Neural cell (in vitro differentiated cells): Measurements from ENCODE around the gene CAMK2B. TPM values are rescaled to one million over a fixed set of nuclear protein-coding genes. Genes with fewer than 3 reads are reported as not detected.
A peak's percentile ranks its signal among the peaks of the same experiment; 100 is the strongest.

Experiments
- H2AFZ ChIP-seq: fragments of 200-600, 300-800 bp; sonication (generic), shearing (Covaris generic); 2 replicates; pipeline ENCODE4 v1.6.0; 2014; ENCODE audit warnings: low read depth, mild to moderate bottlenecking, antibody characterized with exemption, low read length, moderate library complexity
- H3F3A ChIP-seq: fragments of 200-600 bp; shearing (Covaris generic); 2 replicates; pipeline ENCODE4 v1.6.1; 2016; ENCODE audit warnings: mild to moderate bottlenecking, moderate library complexity, mixed read lengths, antibody characterized with exemption, low read length; ENCODE audit not compliant: insufficient read depth, poor library complexity, severe bottlenecking
- H3K27ac ChIP-seq: fragments of 200-600, 300-800 bp; sonication (generic), shearing (Covaris generic); 2 replicates; pipeline ENCODE4 v1.5.1; 2014; ENCODE audit warnings: mild to moderate bottlenecking, low read length, moderate library complexity
- H3K27me3 ChIP-seq: fragments of 300-800, 200-600 bp; sonication (generic), shearing (Covaris generic); 2 replicates; pipeline ENCODE4 v1.6.0; 2014; ENCODE audit warnings: mild to moderate bottlenecking, low read depth, low read length, moderate library complexity; ENCODE audit not compliant: insufficient read depth
- H3K36me3 ChIP-seq: fragments of 300-800, 200-600 bp; sonication (generic), shearing (Covaris generic); 2 replicates; pipeline ENCODE4 v1.5.1; 2014; ENCODE audit warnings: mild to moderate bottlenecking, antibody characterized with exemption, low read length, moderate library complexity; ENCODE audit not compliant: insufficient read depth
- H3K4me2 ChIP-seq: fragments of 300-800, 200-600 bp; sonication (generic), shearing (Covaris generic); 2 replicates; pipeline ENCODE4 v1.6.0; 2014; ENCODE audit warnings: mild to moderate bottlenecking, low read length
- H3K4me3 ChIP-seq: fragments of 300-800, 200-600 bp; sonication (generic), shearing (Covaris generic); 2 replicates; pipeline ENCODE4 v1.5.1; 2014; ENCODE audit warnings: mild to moderate bottlenecking, low read length, moderate library complexity
- H3K79me2 ChIP-seq: fragments of 200-600 bp; shearing (Covaris generic); replicated peaks from 2 replicates; pipeline ENCODE4 v1.6.0; 2014; ENCODE audit warnings: mild to moderate bottlenecking, low read length, moderate library complexity; ENCODE audit not compliant: insufficient read depth
- H3K9ac ChIP-seq: fragments of 300-800, 200-600 bp; sonication (generic), shearing (Covaris generic); 2 replicates; pipeline ENCODE4 v1.6.1; 2016; ENCODE audit warnings: mild to moderate bottlenecking, low read length, mixed read lengths
- H3K9me2 ChIP-seq: fragments of 200-600 bp; shearing (Covaris generic); 2 replicates; pipeline ENCODE4 v1.6.1; 2016; ENCODE audit warnings: mild to moderate bottlenecking, low read length, mixed read lengths; ENCODE audit not compliant: insufficient read depth
- H3K9me3 ChIP-seq: fragments of 200-600, 300-800 bp; sonication (generic), shearing (Covaris generic); 2 replicates; pipeline ENCODE4 v1.6.1; 2016; ENCODE audit warnings: mild to moderate bottlenecking, mixed run types, low read length, moderate library complexity, mixed read lengths
- H4K20me1 ChIP-seq: fragments of 200-600 bp; shearing (Covaris generic); 2 replicates; pipeline ENCODE4 v1.6.1; 2016; ENCODE audit warnings: mild to moderate bottlenecking, mixed run types; ENCODE audit not compliant: insufficient read depth
- EP300 ChIP-seq: fragments of 450-650 bp; conservative IDR thresholded peaks from 2 replicates; pipeline ENCODE4 v1.6.1; 2014; ENCODE audit warnings: antibody characterized with exemption, mild to moderate bottlenecking, moderate library complexity; ENCODE audit not compliant: poor library complexity, severe bottlenecking
- EZH2 ChIP-seq: fragments of 200-600, 300-800 bp; shearing (Covaris generic), sonication (generic); IDR thresholded peaks from 2 replicates; pipeline ENCODE4 v1.6.1; 2014; ENCODE audit warnings: antibody characterized with exemption, low read length, borderline replicate concordance, mild to moderate bottlenecking; ENCODE audit not compliant: insufficient read depth, poor library complexity, severe bottlenecking
- MXI1 ChIP-seq: fragments of 450-650 bp; conservative IDR thresholded peaks from 2 replicates; pipeline ENCODE4 v1.6.1; 2014; ENCODE audit warnings: antibody characterized with exemption, mild to moderate bottlenecking; ENCODE audit not compliant: poor library complexity, severe bottlenecking
- POLR2AphosphoS5 ChIP-seq: IDR thresholded peaks from 2 replicates; pipeline ENCODE4 v1.6.1; 2012
- RAD21 ChIP-seq: fragments of 450-650 bp; conservative IDR thresholded peaks from 2 replicates; pipeline ENCODE4 v1.6.1; 2014; ENCODE audit warnings: antibody characterized with exemption, mild to moderate bottlenecking, moderate library complexity
- REST ChIP-seq: IDR thresholded peaks from 2 replicates; pipeline ENCODE4 v1.6.1; 2012; ENCODE audit warnings: borderline replicate concordance
- SMC3 ChIP-seq: fragments of 450-650 bp; conservative IDR thresholded peaks from 2 replicates; pipeline ENCODE4 v1.6.1; 2014; ENCODE audit warnings: antibody characterized with exemption, mild to moderate bottlenecking, moderate library complexity; ENCODE audit not compliant: poor library complexity
- TAF1 ChIP-seq: IDR thresholded peaks from 2 replicates; pipeline ENCODE4 v1.6.1; 2012; ENCODE audit warnings: low read depth
- polyA plus RNA-seq: library from polyadenylated mRNA; depleted of rRNA; stranded (reverse); fragments of >200 nt; gene quantifications from 2 replicates; pipeline ENCODE4 v1.2.3, GENCODE V29; 2014
- TF ChIP-seq, protein P1 (sequence below): fragments of 450-650 bp; IDR thresholded peaks from 2 replicates; pipeline ENCODE4 v1.5.1; 2014; ENCODE audit warnings: antibody characterized with exemption, mild to moderate bottlenecking, moderate library complexity; ENCODE audit not compliant: poor library complexity, severe bottlenecking

Gene CAMK2B
- polyA plus RNA-seq, 1 donor from 2014 or later = 67.3 TPM

DNA sequence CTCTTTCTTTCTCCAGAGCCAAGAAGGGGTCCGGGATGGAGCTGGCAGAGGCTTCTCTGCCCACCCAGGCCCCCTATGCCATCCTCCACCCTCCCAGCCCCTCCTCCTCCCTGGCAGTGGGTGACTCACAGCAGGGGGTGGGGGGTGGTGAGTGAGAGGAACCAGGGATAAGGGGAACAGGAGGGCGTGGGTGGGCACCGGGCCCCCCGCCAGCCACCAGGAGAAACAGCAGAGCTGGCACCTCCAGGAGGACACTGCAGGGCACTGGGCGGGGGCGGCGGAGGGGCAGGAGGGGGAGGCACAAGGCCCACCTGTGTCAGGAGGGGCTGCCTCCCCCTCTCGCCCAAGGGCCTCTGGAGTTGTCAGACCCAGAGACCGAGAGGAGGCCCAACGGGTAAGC lies 56.0 kb downstream of the CAMK2B start:
- Histone ChIP-seq H3K4me3 (no peak overlapping the region), H3K27me3 (no peaks in the 10 kb centered on the region), H3K9ac (no peak overlapping the region), H4K20me1 (no peaks in the 10 kb centered on the region), H3K9me3 (no peaks in the 10 kb centered on the region), H3K79me2 (no peaks in the 10 kb centered on the region), H3K27ac (no peak overlapping the region), H3K4me2 (no peak overlapping the region), H3K36me3 (no peaks in the 10 kb centered on the region), H3K9me2 (no peaks in the 10 kb centered on the region), H3F3A (no peaks in the 10 kb centered on the region), H2AFZ (no peak overlapping the region)
- TF ChIP-seq MXI1 (no peak), EZH2 (no peak), EP300 (no peak), POLR2AphosphoS5 (no peak), RAD21 (no peak), REST (no peak), SMC3 (no peak), TAF1 (no peak)
- TF ChIP-seq, protein P1, sequence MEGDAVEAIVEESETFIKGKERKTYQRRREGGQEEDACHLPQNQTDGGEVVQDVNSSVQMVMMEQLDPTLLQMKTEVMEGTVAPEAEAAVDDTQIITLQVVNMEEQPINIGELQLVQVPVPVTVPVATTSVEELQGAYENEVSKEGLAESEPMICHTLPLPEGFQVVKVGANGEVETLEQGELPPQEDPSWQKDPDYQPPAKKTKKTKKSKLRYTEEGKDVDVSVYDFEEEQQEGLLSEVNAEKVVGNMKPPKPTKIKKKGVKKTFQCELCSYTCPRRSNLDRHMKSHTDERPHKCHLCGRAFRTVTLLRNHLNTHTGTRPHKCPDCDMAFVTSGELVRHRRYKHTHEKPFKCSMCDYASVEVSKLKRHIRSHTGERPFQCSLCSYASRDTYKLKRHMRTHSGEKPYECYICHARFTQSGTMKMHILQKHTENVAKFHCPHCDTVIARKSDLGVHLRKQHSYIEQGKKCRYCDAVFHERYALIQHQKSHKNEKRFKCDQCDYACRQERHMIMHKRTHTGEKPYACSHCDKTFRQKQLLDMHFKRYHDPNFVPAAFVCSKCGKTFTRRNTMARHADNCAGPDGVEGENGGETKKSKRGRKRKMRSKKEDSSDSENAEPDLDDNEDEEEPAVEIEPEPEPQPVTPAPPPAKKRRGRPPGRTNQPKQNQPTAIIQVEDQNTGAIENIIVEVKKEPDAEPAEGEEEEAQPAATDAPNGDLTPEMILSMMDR = no peak

DNA sequence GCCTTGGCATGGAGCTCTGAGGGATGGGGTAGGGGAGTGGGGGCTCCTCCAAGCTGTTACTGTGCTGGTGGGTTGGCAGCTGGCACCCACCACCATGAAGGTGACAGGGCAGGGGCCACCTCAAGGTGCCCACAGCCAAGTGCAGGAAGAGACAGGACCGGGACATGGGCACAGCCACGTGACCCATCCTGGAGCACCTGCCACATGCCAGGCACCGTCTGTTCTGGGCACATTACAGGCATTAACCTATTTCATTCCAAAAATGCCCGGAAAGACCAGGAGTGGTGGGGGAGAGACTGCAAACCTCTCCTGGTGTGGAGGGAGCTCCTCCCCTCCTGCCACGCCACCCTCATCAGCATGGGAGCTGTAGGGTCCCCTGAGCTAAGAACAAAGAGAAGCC lies 56.7 kb downstream of the CAMK2B start:
- H4K20me1 ChIP-seq = no peaks in the 10 kb centered on the region
- H3K27ac ChIP-seq = no peak overlapping the region
- H3K9me2 ChIP-seq = no peaks in the 10 kb centered on the region

More for the DNA sequence above, 56.7 kb downstream of the CAMK2B start:
- TF ChIP-seq SMC3 (no peak), RAD21 (no peak), EP300 (no peak), POLR2AphosphoS5 (no peak)
- no peaks in the 10 kb centered on the region for H3K36me3 ChIP-seq
- H3K4me3 ChIP-seq = no peak overlapping the region
- H3K79me2 ChIP-seq = no peaks in the 10 kb centered on the region
- no peak overlapping the region for H3K4me2 ChIP-seq
- H2AFZ ChIP-seq = no peak overlapping the region
- no peaks in the 10 kb centered on the region for H3F3A ChIP-seq
- no peaks in the 10 kb centered on the region for H3K9me3 ChIP-seq
- H3K9ac ChIP-seq = peak overlapping the region; percentile 47
- no peaks in the 10 kb centered on the region for H3K27me3 ChIP-seq
